Parathyroid adenoma (tissue), 2 donors: ENCODE results near the gene FRMD1.

ENCODE experiments used
- H2AFZ ChIP-seq: fragments of 300-600 bp; sonication (generic); one replicate; pipeline ENCODE4 v1.7.0; 2017; ENCODE audit warnings: antibody characterized with exemption, mild to moderate bottlenecking
- H3K27ac ChIP-seq: fragments of 300-600 bp; sonication (generic); one replicate; pipeline ENCODE4 v1.7.0; 2017
- H3K27me3 ChIP-seq: fragments of 300-600 bp; sonication (generic); one replicate; pipeline ENCODE4 v1.7.0; 2017; ENCODE audit warnings: low read length; ENCODE audit not compliant: control insufficient read depth, insufficient read depth
- H3K36me3 ChIP-seq: fragments of 300-600 bp; sonication (generic); one replicate; pipeline ENCODE4 v1.7.0; 2017; ENCODE audit warnings: low read length; ENCODE audit not compliant: control insufficient read depth, insufficient read depth
- H3K4me1 ChIP-seq: fragments of 300-600 bp; sonication (generic); one replicate; pipeline ENCODE4 v1.7.0; 2017; ENCODE audit warnings: control low read depth
- H3K4me2 ChIP-seq: fragments of 300-600 bp; sonication (generic); one replicate; pipeline ENCODE4 v1.7.0; 2017; ENCODE audit warnings: low read length
- H3K4me3 ChIP-seq: fragments of 300-600 bp; sonication (generic); one replicate; pipeline ENCODE4 v1.7.0; 2017; ENCODE audit warnings: low read depth, low read length
- H3K79me2 ChIP-seq: fragments of 300-600 bp; sonication (generic); one replicate; pipeline ENCODE4 v1.7.0; 2017; ENCODE audit warnings: control low read depth
- H3K9ac ChIP-seq: fragments of 300-600 bp; sonication (generic); one replicate; pipeline ENCODE4 v1.7.0; 2017; ENCODE audit warnings: mild to moderate bottlenecking
- H3K9me3 ChIP-seq: fragments of 300-600 bp; sonication (generic); one replicate; pipeline ENCODE4 v1.7.0; 2017; ENCODE audit warnings: low read length; ENCODE audit not compliant: control insufficient read depth
- TF ChIP-seq, protein P1 (sequence below): fragments of 300-600 bp; sonication (generic); IDR thresholded peaks from one replicate; pipeline ENCODE4 v1.7.0; 2017; ENCODE audit warnings: antibody characterized with exemption, mild to moderate bottlenecking
- donor health status: primary hyperparathyroidism.

FRMD1 gene

GRCh38 chr6:168053957-168054471 is 25.0 kb downstream of the FRMD1 start:
- no peaks in the 10 kb centered on the region for H3K9me3 ChIP-seq

DNA sequence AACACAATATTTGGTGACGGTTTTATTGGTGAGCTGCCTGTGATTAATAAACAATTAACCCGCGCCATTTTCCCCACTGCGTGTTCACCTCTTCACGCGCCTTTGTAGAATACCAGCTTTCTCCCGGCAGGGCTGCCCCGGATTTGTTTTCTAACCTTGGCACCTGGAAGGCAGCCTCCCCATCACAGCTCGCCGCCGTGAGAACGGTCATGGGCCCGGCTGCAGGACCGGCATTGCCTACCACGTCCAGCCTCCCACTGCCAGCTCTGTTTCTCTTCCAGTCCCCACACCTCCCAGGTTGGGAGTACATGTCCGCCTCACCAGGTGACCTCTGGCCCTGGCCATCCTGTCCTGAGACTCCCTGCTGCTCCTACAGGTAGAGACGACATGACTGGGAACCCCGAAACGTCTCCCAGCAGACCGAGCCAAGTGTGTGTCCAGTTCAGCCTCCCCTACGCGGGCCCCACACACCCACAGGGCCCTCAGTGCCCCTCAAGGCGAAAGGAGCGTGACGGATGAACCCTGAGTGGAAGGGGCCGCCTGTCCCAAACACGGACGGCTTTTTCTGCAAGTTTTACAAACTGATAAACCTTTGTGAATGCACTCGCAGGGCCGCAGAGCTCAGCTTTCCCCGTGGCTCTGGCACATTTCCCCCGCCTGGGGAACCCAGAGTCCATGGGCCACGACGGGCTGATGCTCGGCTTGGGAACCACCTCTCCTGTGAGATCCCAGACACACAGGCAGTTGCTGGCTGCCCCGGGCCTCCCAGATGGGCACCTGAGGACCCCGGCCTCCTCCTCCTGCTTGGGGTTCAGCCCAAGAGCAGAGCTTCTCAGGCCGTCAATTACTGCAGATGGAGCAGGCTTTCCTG is 25.7 kb downstream of the FRMD1 start:
- TF ChIP-seq, protein P1, sequence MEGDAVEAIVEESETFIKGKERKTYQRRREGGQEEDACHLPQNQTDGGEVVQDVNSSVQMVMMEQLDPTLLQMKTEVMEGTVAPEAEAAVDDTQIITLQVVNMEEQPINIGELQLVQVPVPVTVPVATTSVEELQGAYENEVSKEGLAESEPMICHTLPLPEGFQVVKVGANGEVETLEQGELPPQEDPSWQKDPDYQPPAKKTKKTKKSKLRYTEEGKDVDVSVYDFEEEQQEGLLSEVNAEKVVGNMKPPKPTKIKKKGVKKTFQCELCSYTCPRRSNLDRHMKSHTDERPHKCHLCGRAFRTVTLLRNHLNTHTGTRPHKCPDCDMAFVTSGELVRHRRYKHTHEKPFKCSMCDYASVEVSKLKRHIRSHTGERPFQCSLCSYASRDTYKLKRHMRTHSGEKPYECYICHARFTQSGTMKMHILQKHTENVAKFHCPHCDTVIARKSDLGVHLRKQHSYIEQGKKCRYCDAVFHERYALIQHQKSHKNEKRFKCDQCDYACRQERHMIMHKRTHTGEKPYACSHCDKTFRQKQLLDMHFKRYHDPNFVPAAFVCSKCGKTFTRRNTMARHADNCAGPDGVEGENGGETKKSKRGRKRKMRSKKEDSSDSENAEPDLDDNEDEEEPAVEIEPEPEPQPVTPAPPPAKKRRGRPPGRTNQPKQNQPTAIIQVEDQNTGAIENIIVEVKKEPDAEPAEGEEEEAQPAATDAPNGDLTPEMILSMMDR: no peak
- H3K36me3 ChIP-seq: no peaks in the 10 kb centered on the region
- H3K79me2 ChIP-seq: no peaks in the 10 kb centered on the region
- H3K9ac ChIP-seq: no peak overlapping the region
- no peak overlapping the region for H3K4me2 ChIP-seq
- H2AFZ ChIP-seq: no peak overlapping the region
- no peak overlapping the region for H3K4me3 ChIP-seq
- H3K27ac ChIP-seq: no peak overlapping the region
- no peaks in the 10 kb centered on the region for H3K27me3 ChIP-seq
- H3K9me3 ChIP-seq: no peaks in the 10 kb centered on the region
- H3K4me1 ChIP-seq: no peaks in the 10 kb centered on the region

More at GRCh38 chr6:168053957-168054471, 25.0 kb downstream of the FRMD1 start:
- Histone ChIP-seq H3K27ac (no peak overlapping the region), H3K27me3 (no peaks in the 10 kb centered on the region), H3K36me3 (no peaks in the 10 kb centered on the region), H3K79me2 (no peaks in the 10 kb centered on the region), H3K4me2 (no peak overlapping the region), H3K9ac (no peak overlapping the region), H3K4me3 (no peak overlapping the region), H2AFZ (no peak overlapping the region), H3K4me1 (no peaks in the 10 kb centered on the region)
- TF ChIP-seq, protein P1: no peak

DNA sequence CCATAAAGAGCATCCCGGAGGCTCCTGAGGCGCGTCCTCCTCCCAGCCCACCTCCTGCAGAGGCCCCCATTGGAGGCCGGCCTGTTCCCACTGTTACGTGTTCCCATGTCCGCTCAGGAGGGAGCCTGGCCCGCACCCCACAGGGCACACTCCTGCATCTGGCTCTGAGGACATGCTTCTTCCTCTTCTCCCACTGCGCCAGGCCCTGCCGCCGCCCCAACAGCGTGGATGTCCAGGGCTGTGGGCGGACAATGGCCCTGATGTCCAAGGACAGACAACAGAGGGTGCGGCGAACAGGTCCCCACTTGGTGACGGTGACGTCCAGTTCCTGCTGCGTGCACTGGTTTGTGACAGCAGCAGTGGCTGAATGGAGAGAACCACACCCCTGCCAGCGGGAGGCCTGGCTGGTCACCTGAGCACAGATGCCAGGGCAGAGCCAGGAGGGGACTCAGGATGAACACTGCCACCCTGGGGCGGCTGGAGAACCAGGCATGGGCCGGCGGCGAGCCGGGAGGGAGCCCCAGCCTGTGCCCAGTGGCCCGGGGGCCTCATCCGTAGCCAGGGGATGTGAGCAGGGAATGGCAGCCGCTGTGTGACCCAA is 26.6 kb downstream of the FRMD1 start:
- H3K4me3 ChIP-seq: no peak overlapping the region
- no peaks in the 10 kb centered on the region for H3K27me3 ChIP-seq
- no peaks in the 10 kb centered on the region for H3K9me3 ChIP-seq
- H3K36me3 ChIP-seq: no peaks in the 10 kb centered on the region
- no peak overlapping the region for H3K27ac ChIP-seq
- H3K9ac ChIP-seq: no peak overlapping the region
- H3K4me1 ChIP-seq: no peaks in the 10 kb centered on the region
- no peak overlapping the region for H3K4me2 ChIP-seq
- no peaks in the 10 kb centered on the region for H3K79me2 ChIP-seq
- no peak overlapping the region for H2AFZ ChIP-seq
- TF ChIP-seq, protein P1: no peak

DNA sequence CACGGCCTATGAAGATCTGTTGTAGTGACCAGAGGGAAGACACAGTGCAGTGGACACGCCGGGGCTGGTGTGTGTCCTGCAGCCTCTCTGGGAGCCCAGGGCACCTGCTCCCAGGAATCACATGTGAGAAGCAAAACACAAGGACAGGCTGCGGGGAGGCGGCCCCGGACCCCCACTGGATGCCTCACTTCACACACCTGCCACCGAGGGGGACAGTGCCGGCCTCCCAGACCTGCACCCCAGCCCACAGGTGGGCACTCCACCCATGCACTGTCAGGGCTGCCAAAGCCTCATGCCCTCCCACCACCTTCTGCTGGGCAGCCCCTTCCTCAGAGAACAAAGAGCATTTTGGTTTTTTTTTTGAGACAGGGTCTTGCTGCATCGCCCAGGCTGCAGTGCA is 27.4 kb downstream of the FRMD1 start:
- TF ChIP-seq, protein P1: no peak
- H3K9ac ChIP-seq: no peak overlapping the region
- H3K27me3 ChIP-seq: no peaks in the 10 kb centered on the region
- no peaks in the 10 kb centered on the region for H3K4me1 ChIP-seq
- H2AFZ ChIP-seq: no peak overlapping the region
- H3K9me3 ChIP-seq: no peaks in the 10 kb centered on the region
- H3K79me2 ChIP-seq: no peaks in the 10 kb centered on the region
- no peak overlapping the region for H3K27ac ChIP-seq
- no peaks in the 10 kb centered on the region for H3K36me3 ChIP-seq
- no peak overlapping the region for H3K4me2 ChIP-seq
- no peak overlapping the region for H3K4me3 ChIP-seq
